HG03095 (cell line): ENCODE results near the gene PDYN.
"Not testable (repeated sequence)": the region's sequence is repeated elsewhere in the genome, so short reads cannot be mapped to it uniquely, and the experiment has no call there.

ENCODE experiments used
- ATAC-seq: cut with Tn5 transposase; IDR thresholded peaks from one replicate; pipeline ENCODE4 v1.9.1; 2021; ENCODE audit warnings: moderate library complexity; ENCODE audit not compliant: unreplicated experiment

The PDYN gene

DNA sequence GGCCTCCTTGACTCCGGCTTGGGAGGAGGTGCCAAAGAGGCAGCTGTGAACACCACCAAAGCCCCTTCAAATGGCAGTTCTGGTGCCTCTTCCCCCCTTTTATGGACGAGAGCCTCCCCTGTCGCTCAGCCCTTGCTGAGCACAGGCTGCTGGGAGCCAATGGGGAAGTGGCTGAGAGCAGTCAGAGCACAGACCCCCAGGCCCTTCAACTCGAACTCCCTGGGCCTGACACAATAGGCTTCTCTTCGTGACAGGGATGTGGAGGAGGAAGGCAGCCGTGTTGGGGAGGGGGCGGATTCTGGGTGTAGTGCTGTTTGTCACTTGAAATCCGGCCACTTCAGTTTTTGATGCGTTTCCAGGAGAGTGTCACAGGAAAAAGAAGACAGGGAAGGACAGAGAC is at the start of gene PDYN:
TSS of gene PDYN (minus strand) at position 73 of the 400 bp plus-strand sequence. CDS start 10,974 bp downstream, outside the sequence.
- ATAC-seq = no peak

DNA sequence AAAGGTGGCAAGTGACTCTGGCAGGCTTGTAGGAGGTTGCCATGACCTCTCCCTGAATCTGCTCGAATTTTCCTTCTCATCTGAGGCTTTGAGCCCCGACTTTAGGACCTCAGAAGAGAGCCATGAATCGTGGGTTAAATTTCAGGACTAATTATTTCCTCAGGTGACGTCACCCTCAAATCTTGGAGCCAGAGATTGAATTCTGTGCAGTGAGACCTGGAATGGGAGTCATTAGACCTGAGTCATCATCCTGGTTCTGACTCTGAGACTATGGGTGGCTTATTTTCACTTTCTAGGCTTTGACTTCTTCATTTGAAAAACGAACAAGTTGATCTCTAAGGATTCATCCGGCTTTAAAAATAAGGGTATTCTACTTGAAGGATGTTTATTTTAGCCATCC is 48.5 kb upstream of the PDYN start:
- ATAC-seq = no peak

DNA sequence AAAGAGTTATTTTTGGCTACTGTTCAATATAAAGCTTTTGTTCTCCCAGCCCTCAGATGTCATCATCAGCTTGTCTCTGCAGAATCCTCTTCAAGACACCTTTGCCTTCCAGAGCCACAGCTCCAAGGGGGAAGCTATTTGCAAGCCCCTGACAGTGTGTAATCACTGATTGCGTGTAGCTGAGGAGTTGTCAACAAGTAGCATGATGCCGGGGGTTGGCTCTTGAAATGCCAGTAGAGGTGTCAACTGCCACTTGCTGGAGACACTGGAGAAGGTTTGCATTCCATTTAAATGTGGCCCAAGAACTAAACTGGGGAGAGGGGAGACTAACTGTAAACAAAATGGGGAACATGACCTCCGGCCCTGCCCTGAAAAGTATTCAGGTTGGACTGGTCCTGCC is 44.3 kb upstream of the PDYN start:
- no peak for ATAC-seq

DNA sequence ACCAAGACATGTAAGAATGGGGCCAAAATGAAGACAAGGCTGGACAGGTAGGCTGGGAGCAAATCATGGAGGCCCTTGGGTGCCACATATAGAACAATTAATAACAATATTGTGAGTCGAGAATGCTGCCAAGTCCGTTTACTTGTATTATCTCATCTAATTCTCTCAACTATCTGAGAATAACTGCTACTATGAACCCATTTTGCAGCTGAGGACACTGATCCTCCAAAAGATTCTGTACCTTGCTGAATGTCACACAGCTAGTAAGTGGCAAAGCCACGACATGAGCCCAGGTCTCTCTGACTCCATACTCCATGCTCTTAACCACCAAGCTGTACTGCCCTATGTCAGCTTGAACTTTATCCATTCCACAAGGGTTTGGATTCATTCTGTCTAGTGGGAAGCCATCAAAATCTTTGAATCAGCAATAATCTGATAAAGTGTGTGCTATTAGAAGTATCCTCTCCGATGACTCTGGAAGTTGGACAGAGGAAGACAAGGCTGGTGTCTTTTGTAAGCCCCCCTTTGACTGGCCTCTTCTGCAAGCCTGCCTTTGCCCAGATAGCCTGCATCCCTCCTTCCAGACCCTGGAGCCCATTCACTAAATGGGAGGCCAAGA is 43.5 kb upstream of the PDYN start:
- no peak for ATAC-seq

DNA sequence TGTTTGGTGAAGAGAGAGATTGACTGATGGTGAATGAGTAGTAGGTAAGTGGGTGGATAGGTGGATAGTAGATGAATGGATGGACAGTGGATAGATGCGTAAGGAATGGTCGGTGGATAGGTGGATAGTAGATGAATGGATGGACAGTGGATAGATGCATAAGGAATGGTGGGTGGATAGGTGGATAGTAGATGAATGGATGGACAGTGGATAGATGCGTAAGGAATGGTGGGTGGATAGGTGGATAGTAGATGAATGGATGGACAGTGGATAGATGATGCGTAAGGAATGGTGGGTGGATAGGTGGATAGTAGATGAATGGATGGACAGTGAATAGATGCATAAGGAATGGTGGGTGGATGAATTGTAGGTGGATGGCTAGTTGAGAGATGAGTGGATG is 42.5 kb upstream of the PDYN start:
- ATAC-seq = not testable (repeated sequence)

DNA sequence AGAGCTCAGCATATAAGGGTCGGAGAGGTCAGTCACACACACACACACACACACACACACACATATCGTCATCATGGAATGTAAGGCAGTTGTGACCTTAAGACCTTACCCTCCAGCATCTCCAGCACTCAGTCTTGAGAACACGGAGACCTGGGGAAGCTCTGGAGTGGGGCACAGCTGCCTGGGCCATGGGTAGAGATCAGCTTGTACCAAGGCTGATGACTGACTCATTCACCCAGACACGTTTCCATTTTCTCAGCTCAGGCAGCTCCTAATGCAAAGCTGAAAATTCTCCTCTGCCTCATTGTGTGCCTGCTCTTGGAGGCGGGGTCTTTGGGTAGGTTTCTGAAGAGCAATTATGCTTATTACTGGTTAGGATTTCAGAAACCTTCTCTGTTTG is 38.3 kb upstream of the PDYN start:
- no peak for ATAC-seq

DNA sequence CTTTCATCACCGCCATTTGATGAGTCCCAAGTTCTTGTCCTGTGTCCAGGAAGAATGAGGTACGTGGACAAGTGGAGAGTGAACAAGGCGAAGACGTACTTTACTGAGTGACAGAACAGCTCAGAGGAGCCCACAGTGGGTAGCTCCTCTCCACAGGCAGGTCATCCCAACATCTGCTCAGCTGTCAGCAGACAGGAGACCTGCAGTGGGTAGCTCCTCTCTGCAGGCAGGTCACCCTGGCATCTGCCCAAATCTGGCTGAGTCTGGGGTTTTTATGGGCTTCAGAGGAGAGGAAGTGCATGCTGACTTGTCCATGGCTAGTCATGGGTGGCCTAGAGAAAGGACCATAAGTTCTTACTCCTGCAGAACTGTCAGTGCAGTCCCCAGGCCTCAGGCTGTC is 32.7 kb upstream of the PDYN start:
- no peak for ATAC-seq

DNA sequence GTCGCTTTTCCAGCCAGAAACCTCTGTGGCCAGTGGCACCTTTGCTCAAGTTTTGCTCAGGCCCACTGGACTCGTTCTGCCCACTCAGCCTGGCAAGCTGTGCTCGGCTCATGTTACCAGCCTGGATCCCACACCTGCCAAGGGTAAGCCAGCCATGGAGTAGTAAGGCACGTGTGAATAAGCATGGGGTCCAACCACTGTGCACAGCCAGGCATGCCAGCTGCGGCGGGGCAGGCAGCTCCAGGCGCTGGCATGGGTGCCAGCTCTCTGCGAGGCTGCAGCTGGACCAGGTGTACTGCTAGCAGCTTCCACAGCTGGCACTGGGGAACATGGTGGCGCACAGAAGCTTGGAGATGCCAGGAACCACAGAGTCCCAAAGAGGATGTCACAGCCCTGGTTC is 32.1 kb upstream of the PDYN start:
- no peak for ATAC-seq

DNA sequence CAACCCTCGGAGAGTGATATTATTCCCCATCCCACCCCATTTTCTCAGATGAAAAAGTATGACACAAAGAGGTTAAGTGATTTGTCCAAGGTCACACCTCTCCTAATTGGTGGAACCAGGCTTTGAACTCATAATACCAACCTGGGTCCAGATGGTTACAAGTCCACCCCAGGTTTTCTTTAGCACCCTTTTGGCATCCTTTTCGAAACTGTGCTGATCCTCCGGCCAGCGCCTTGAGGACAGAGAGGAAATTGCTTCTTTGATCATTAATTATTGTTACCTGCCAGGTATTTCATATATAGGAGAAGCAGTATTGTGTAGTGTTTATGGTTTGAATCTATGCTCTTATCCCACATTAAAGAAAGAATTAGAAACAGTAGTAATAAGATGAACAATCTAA is 29.3 kb upstream of the PDYN start:
- ATAC-seq = no peak

DNA sequence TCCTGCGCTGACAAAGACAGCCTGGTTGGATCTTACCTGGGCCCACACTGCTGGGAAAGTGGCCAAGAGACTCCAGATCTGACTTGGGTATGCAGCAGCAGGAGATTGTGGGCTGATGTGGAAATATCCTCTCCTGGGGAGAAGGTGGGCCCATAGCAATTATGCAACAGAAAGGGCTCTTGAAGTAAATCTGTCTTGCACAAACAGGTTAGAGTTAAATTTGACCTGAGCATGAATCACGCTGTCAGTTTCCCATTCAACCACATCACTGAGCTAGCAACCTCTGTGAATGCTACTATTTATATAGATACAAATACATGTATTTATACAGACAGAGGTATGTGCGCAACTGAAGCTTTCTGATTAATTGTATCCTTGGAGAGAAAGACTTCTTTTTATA is 28.3 kb upstream of the PDYN start:
- no peak for ATAC-seq

DNA sequence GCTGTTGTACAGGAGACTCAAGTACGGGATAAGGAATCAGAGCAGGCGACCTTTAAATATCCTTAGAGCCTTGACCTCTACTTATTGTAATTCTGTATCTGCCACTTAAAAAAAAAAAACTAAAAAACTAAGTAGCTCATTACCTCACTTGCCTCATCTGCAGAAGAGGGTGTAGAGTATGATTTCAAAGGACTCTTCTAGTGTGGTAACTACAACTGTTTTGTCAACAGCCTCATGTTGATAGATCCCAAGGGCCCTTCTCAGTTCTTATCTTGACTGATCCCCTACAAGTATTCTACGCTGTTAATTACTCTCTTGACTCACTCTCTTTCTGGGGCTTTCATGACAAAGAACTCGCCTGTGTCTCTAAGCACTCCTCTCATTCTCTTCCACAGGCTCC is 16.7 kb upstream of the PDYN start:
- no peak for ATAC-seq

DNA sequence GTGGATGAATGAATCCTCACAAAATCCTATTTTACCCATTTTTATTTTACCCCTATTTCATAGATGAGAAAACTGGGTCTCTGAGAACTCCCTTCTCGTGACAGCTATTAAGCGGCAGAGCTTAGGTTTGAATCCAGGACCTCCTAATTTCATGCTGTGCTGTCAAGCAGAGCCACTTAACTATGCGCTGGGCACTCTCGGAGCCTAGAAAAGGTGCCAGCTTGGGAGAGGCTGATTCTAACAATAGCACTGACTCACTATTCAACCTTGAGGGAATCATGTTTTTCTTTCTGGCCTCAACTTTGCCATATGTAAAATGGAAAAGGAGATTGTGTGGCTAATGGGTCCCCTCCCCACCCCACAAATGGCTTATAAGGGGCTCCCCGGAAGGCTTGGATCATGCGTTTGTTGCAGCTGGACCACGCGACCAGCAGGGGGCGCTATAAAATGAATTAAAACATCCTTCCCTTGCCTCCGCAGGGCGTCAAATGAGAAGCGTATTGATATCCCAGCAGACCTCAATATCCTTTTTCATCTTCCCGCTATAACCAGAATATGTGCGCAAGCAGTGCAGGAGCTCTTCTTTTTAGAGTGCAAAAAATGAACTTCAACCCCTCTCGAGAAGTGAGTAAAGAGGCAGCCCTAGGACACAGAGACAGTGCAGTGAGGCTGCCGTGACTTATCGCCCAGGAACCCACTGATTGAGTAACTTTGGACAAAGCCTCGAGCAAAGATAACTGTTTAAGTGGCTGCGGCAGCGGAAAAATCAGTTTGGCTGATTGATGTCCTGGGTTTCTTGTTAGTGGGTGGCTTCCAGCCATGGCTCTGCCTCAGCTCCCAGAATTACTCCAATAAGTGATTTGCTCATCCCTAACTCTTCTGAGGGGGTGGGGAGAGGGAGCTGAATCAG is 12.8 kb upstream of the PDYN start:
- no peak for ATAC-seq

DNA sequence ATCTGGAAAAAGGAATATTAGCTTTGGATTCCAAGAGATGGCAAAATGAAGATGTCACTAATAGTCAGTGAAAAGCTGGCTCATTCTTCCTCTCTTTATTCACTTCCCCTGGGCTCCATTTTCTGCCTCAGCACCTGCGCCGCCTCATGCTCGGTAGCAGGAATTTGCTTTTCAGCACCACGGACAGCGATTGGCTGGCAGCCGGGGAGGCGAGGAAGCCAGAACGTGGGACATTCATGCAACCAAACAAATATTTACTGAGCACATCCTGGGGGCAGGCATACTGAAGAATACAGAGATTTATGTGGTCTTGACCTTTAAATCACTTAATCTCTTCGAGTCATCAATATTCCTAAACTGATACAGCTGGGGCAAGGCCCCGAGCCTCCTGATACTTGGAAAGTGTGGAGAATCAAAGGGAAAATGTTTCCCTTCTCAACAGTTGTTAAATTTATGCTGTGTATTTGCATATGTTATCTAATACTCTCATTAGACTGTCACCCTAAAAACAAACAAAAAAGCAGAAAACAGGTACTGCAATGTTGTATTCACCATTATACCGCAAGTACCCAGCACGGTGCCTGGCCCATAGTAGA is 12.1 kb upstream of the PDYN start:
- no peak for ATAC-seq

DNA sequence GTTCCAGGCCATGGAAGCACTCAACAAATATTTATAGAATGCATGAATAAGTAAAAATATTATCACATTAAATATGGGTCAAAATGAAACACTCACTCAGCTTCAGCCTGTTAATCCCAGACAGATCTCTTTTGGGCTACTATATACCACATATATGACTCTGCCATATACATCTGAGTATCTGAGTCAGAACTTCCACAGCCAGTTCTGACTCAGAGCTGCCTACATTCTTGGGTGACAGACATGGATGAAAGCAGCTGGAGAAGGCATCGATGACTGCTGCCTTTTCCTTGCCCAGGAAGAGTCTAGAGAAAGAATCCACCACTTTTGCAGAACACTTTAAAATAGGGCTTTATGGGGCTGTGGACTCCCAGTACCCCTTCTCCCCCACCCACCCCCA is 11.5 kb upstream of the PDYN start:
- no peak for ATAC-seq

DNA sequence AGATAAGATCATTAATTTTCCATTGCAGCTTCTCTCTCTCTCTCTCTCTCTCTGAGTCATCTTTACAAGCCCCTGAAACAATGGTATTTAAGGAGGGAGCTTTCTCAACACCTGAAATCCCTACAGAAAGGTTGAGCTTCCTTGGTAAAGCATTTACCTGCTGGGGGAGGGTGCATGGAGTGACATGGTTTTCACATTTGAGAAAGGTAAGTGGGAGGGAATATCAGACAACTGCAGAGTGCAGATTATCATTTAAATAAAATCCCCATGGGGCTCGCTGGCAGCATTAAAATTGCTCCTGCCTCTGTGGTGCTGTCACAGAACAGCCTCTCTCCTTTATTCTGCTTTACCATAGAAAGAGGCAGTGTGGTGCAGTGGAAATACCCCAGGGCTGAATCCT is 10.3 kb upstream of the PDYN start:
- no peak for ATAC-seq

DNA sequence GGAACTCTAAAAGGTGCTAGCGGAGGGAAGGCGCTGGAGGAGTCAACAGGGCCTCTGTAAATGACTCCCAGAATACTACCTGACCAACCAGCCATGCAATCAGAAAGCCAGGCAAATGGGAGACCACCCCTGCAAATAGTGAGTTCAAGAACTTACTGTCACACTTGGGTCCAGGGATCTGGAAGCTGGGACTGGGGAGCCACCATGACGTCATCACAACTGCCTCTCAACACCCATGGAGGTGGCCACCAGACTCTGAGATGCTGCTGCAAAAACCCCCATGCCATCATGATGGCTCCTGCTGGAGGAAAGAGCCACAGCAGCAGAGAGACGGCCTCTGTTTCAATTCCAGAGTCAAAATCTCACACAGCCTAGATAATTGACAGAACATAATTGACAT is 8.5 kb upstream of the PDYN start:
- no peak for ATAC-seq

DNA sequence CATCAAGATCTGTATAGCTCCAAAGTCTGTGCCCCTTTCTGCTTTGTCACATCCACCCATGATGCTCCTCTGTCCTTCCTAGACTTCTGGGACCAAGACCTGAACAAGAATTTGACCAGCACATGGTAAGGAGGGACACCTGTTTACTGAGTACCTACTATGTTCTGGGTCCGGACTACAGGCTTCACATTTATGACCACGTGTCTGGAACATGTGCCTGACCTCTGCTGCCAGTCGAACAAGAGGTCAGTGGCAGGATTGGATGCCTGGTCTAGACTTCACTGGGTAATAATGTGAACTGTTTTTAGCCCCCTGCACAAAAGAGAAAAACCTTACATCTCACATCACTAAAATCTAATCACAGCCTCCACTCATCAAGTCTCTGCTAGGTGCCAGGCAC is 7.3 kb upstream of the PDYN start:
- no peak for ATAC-seq

DNA sequence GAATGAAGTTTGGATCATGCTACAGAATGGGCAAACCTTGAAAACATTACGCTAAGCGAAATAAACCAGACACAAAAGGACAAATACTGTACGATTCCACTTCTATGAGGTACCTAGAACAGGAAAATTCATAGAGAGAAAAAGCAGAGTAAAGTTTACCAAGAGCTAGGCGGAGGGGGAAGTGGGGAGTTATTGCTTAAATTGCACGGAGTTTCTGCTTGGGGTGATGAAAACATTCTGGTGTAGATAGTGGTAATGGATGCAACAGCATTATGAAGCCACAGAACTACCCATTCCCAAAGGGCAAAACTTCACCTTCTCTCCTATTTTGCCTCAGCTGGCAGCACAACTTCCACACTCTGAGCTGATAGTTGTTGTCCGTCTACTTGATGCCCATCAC is 6.4 kb upstream of the PDYN start:
- no peak for ATAC-seq

DNA sequence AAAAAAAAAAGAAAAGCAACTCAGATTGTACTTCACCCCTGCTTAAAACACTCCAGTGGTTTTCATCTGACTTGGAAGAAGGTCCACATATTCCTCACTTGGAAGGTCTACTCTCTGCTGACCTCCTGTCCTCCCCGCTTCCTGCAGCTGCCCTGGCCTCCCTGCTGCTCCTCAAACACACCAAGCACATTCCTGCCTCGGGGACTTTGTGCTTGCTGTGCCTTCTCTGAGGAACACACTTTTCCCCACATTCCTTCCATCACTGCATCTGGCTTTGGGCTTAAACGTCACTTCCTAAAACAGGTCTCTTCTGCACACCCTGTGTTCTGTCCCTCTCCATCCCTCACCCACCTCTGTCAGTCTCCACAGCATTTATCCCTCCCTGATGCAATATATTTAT is 4.9 kb upstream of the PDYN start:
- ATAC-seq = no peak

DNA sequence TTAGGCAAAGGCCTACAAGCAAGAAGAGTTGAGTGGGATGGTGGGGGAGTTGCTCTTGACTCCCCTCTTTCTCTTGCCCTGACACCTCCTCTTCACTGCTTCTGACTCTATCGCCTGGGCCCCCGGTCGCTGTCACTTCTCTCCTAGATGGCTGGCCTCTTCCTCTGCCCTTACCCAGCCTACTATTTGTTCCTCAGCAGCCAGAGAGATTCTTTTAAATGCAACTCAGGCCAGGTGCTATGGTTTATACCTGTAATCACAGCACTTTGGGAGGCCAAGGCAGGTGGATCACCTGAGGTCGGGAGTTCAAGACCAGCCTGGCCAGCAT is 4.3 kb upstream of the PDYN start:
- ATAC-seq = no peak

DNA sequence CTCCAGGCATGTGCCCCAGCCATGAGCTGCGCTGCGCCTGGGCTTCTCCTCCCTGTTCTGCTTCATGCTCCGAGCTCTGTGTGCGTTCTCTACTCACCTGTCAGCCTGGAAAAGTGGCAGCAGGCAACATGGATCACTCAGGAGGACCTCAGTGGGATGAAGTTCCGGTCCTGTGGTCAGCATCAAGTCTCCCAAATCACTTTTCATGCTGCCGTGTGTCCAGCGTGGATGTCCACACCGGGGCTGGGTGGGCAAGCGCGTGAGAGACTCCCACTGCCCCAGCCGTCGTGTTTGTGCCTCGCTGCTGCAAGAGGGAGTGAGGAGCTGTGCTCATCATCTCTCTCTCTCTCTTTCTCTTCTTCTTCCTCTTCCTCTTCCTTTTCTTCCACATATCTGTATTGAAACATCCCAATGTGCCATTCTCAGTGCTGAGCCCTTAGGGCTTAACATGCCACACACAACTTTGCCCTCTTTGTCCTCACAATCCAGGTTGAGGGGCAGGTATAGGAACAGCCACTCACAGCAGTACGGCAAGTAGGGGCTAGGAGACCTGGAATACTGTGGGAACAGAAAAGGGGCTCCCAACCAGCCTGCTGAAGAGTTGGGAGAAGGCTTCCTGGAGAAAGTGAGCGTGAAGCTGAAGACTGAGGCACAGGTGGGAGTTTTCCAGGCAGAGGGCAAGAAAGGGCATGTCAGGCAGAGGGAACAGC is 3.8 kb upstream of the PDYN start:
- no peak for ATAC-seq
